IMR-90 (cell line): ENCODE data around the gene ZG16. TPM values are rescaled to one million over a fixed set of nuclear protein-coding genes. Genes with fewer than 3 reads are reported as not detected.

Experiments used
- ATAC-seq: fragments of 200-7000 bp; cut with Tn5 transposase; 2 replicates; pipeline ENCODE4 v1.9.1; 2020; ENCODE audit warnings: low read depth, mild to moderate bottlenecking, moderate library complexity
- BruUV-seq: library from RNA; stranded (reverse); fragments of 400-500 nt; replicated peaks from 2 replicates; lab custom pipeline; 2021; lab: Mats Ljungman, UMichigan
- CTCF ChIA-PET: fragments of 300-600 bp; formaldehyde crosslinking; extraction: SDS; loops from one replicate; lab custom pipeline; 2021; ENCODE audit warnings: antibody characterized with exemption; lab: Yijun Ruan, JAX
- POLR2A ChIA-PET: fragments of 300-600 bp; sonication (Branson Sonifier 250); formaldehyde crosslinking; loops from one replicate; lab custom pipeline; 2022; ENCODE audit warnings: antibody characterized with exemption; ENCODE audit not compliant: unreplicated experiment; lab: Charles Lee
- DNase-seq: peaks from one replicate; pipeline ENCODE4 v3.0.0; 2013
- H2AFZ ChIP-seq: replicated peaks from 2 replicates; pipeline ENCODE3; 2013; ENCODE audit warnings: low read length, mild to moderate bottlenecking; ENCODE audit not compliant: poor library complexity
- H2AK5ac ChIP-seq: 2 replicates; pipeline ENCODE4 v1.6.1; 2013; ENCODE audit warnings: low read depth, low read length, inconsistent platforms
- H2AK9ac ChIP-seq: replicated peaks from 2 replicates; pipeline ENCODE3; 2013; ENCODE audit warnings: mild to moderate bottlenecking, low read depth, low read length, moderate library complexity; ENCODE audit not compliant: poor library complexity
- H2BK120ac ChIP-seq: 2 replicates; pipeline ENCODE4 v1.6.1; 2013; ENCODE audit warnings: low read depth, low read length, inconsistent platforms
- H2BK15ac ChIP-seq: 3 replicates; pipeline ENCODE4 v1.6.1; 2013; ENCODE audit warnings: low read depth, low read length, inconsistent platforms
- H2BK20ac ChIP-seq: 2 replicates; pipeline ENCODE4 v1.6.1; 2013; ENCODE audit warnings: low read depth, mild to moderate bottlenecking, inconsistent platforms, low read length, moderate library complexity
- H2BK5ac ChIP-seq: 2 replicates; pipeline ENCODE4 v1.6.1; 2013; ENCODE audit warnings: mild to moderate bottlenecking, low read depth, low read length, inconsistent platforms; ENCODE audit not compliant: poor library complexity, severe bottlenecking
- H3K14ac ChIP-seq: replicated peaks from 2 replicates; pipeline ENCODE4 v1.6.1; 2013; ENCODE audit warnings: low read depth, low read length, inconsistent platforms
- H3K18ac ChIP-seq: 2 replicates; pipeline ENCODE4 v1.6.1; 2013; ENCODE audit warnings: low read depth, low read length, control low read depth
- H3K23ac ChIP-seq: 2 replicates; pipeline ENCODE4 v1.6.1; 2013; ENCODE audit warnings: low read depth, low read length, inconsistent platforms
- H3K27ac ChIP-seq: 2 replicates; pipeline ENCODE4 v1.5.1; 2013; ENCODE audit warnings: mild to moderate bottlenecking, control low read depth, low read length; ENCODE audit not compliant: insufficient read depth
- H3K27me3 ChIP-seq: 2 replicates; pipeline ENCODE4 v1.6.1; 2013; ENCODE audit warnings: low read length; ENCODE audit not compliant: control insufficient read depth, insufficient read depth
- H3K36me3 ChIP-seq: 2 replicates; pipeline ENCODE4 v1.6.1; 2013; ENCODE audit warnings: low read length, mixed read lengths; ENCODE audit not compliant: control insufficient read depth, insufficient read depth
- H3K4ac ChIP-seq: 2 replicates; pipeline ENCODE4 v1.6.1; 2013; ENCODE audit warnings: low read depth, low read length, inconsistent platforms
- H3K4me1 ChIP-seq: 2 replicates; pipeline ENCODE4 v1.6.1; 2013; ENCODE audit warnings: low read length, mixed read lengths; ENCODE audit not compliant: control insufficient read depth, insufficient read depth
- H3K4me2 ChIP-seq: 2 replicates; pipeline ENCODE4 v1.6.1; 2013; ENCODE audit warnings: low read depth, mild to moderate bottlenecking, control low read depth, low read length, moderate library complexity
- H3K4me3 ChIP-seq: 2 replicates; pipeline ENCODE4 v1.5.1; 2013; ENCODE audit warnings: low read depth, mild to moderate bottlenecking, control low read depth, low read length, moderate library complexity; ENCODE audit not compliant: insufficient read depth
- H3K56ac ChIP-seq: 2 replicates; pipeline ENCODE4 v1.6.1; 2013; ENCODE audit warnings: low read length, inconsistent platforms; ENCODE audit not compliant: insufficient read depth; ENCODE audit errors: extremely low read depth
- H3K79me1 ChIP-seq, 2 experiments: 2 replicates each; pipeline ENCODE4 v1.6.1; 2013; ENCODE audit warnings: low read length in 2 of 2, inconsistent platforms in 1 of 2, low read depth in 1 of 2
- H3K9ac ChIP-seq: 2 replicates; pipeline ENCODE4 v1.6.1; 2013; ENCODE audit warnings: low read depth, low read length, control low read depth
- H3K9me1 ChIP-seq: 2 replicates; pipeline ENCODE4 v1.6.1; 2013; ENCODE audit warnings: low read length, inconsistent platforms; ENCODE audit not compliant: insufficient read depth
- H3K9me3 ChIP-seq: 2 replicates; pipeline ENCODE4 v1.6.1; 2013; ENCODE audit warnings: low read length; ENCODE audit not compliant: control insufficient read depth, insufficient read depth
- H4K20me1 ChIP-seq: 2 replicates; pipeline ENCODE4 v1.6.1; 2013; ENCODE audit warnings: low read length, inconsistent platforms; ENCODE audit not compliant: insufficient read depth
- H4K5ac ChIP-seq: 2 replicates; pipeline ENCODE4 v1.6.1; 2013; ENCODE audit warnings: mild to moderate bottlenecking, low read depth, low read length, control low read depth
- H4K8ac ChIP-seq, 2 experiments: 2 replicates each; pipeline ENCODE4 v1.6.1; 2013; ENCODE audit warnings: low read depth in 2 of 2, low read length in 2 of 2, control low read depth in 1 of 2, inconsistent platforms in 1 of 2
- H4K91ac ChIP-seq: 2 replicates; pipeline ENCODE4 v1.6.1; 2013; ENCODE audit warnings: low read depth, low read length, inconsistent platforms; ENCODE audit not compliant: insufficient read depth
- CTCF ChIP-seq: conservative IDR thresholded peaks from 2 replicates; pipeline ENCODE4 v1.5.1; 2012; ENCODE audit warnings: mild to moderate bottlenecking, low read depth, low read length, improper control_type of control experiment
- USF2 ChIP-seq: fragments of 150-350 bp; IDR thresholded peaks from 2 replicates; pipeline ENCODE4 v1.6.1; 2017; ENCODE audit warnings: mild to moderate bottlenecking, antibody characterized with exemption, low read length, low read depth
- WGBS, 2 experiments: methylation state at CpG; one replicate each; pipeline versions ENCODE4 v1.1.5 to v1.1.7; 2013; ENCODE audit warnings: missing lambda C conversion rate in 2 of 2; ENCODE audit not compliant: insufficient read length in 1 of 2; ENCODE audit errors: extremely low coverage in 2 of 2; 5-methylcytosine and 5-hydroxymethylcytosine counted together
- dilution Hi-C: fragments of 300-500 bp; cut with HindIII; formaldehyde crosslinking; loops from one replicate; pipeline ENCODE4 v1.14.3; 2018; ENCODE audit warnings: low sequenced_read_pairs; ENCODE audit not compliant: unreplicated experiment
- in situ Hi-C: fragments of 300-500 bp; cut with MboI; formaldehyde crosslinking; loops from 3 replicates; pipeline ENCODE4 v1.14.3; 2019; ENCODE audit warnings: low sequenced_read_pairs, inconsistent platforms, mixed read lengths
- intact Hi-C: fragments of 100-400 bp; cut with micrococcal nuclease; formaldehyde crosslinking; loops from 2 replicates; pipeline ENCODE4 v1.10.0; 2022
- polyA plus RNA-seq, 3 experiments: library from polyadenylated mRNA; depleted of rRNA; stranded (reverse); fragments of >200 nt; gene quantifications; 2 replicates each; pipeline ENCODE4 v1.2.3, GENCODE V29; 2012; ENCODE audit warnings: low replicate concordance in 1 of 3
- total RNA-seq: library from RNA; depleted of rRNA; stranded (reverse); fragments of >200 nt; gene quantifications from 2 replicates; pipeline ENCODE4 v1.2.3, GENCODE V29; 2012

Gene ZG16
- total and polyA plus RNA-seq, 2 of the 4 experiments (the other 2 are of a cell fraction) = not detected

DNA sequence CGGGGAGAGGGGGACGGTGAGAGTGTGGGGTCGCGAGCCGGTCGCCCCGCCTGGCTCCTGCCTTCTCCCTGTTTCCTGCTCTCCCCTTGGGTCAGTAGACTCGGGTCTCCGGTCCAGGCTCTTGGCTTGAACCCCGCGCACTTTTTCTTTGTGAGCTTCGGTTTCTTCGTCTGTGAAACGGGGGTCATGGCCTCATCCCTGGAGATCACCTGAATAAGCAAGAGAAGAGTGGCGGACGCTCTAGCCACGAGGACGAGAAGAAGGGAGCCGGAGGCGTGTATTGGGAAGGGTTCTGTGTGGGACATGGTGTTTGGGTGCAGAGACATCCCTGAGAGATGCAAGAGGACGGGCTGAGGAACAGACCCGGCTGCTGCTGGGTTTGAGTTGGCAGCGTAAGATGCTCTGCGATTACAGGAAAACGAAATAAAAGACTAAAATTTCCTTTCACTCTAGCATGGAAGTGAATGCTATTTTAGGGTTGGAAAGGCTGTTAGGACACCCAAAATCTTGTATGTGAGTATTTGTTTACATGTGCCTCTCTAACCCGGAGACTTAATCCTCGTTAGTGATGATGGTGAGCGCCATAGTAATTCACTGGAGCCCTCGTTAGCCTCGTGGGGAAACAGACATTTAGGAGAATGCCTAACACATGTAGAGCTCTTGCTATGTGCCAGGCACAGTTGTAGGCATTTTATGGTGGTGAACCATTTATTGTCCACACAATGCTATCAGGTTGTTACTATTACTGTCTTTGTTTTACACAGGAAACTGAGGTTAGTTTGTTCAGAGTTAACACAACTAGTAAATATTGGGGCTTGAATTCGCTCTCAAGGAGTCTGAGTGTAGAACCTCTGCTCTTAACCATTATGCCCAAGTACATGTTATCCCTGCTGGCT, 13.1 kb downstream of the ZG16 start:
- TF ChIP-seq USF2 (no peak), CTCF (no peak)
- Histone ChIP-seq H3K4me2 (peak overlapping the region; percentile 94), H4K91ac (peak overlapping the region; percentile 49; the same call in 1 of the 2 replicates), H3K18ac (no peak overlapping the region), H3K4ac (peak overlapping the region; percentile 44), H2BK5ac (peak overlapping the region; percentile 28), H2BK20ac (no peak overlapping the region), H3K4me3 (peak overlapping the region; percentile 77), H3K4me1 (peaks cover 3% of the 10 kb centered on the region), H3K36me3 (no peaks in the 10 kb centered on the region), H2BK120ac (no peak overlapping the region), H4K8ac (peak overlapping the region; percentile 33 to 54; a peak in 1 of 4 replicates), H4K20me1 (no peaks in the 10 kb centered on the region), H3K9ac (peak overlapping the region; percentile 87), H3K14ac (peak overlapping the region; percentile 32), H3K56ac (peak overlapping the region; percentile 40; the same call in 1 of the 2 replicates), H3K27ac (peak overlapping the region; percentile 60), H3K23ac (peak overlapping the region; percentile 73), H2AK9ac (peak overlapping the region; percentile 71), H2AFZ (peak overlapping the region; percentile 98), H3K79me1 (peaks cover 20 to 46% of the 10 kb centered on the region in 2 experiments; a peak in 3 of 4 replicates), H2BK15ac (no peak overlapping the region), H3K9me1 (peaks cover 10% of the 10 kb centered on the region), H3K27me3 (no peaks in the 10 kb centered on the region), H2AK5ac (peak overlapping the region; percentile 58; the same call in 1 of the 2 replicates), H3K9me3 (no peaks in the 10 kb centered on the region), H4K5ac (no peak overlapping the region)
- ChIA-PET POLR2A (no interaction called here), CTCF (interaction anchor here (0.8 kb wide), 1 partner anchor 13 kb away, joined by 3 read pairs; no protein-coding TSS in a partner anchor)
- DNase-seq (no peak), ATAC-seq (peak; percentile 30)
- no TSS peak for BruUV-seq
- dilution Hi-C loops (no loop called here), intact Hi-C loops (loop anchor here (2.0 kb wide), 1 partner anchor 90 kb away; no protein-coding TSS in a partner anchor), in situ Hi-C loops (no loop called here)
- WGBS, 2 experiments = 0% methylated on average over 13 of the region's 31 CpGs; no CpG with 5 or more reads in 1 of the 2 experiments
